K562 (cell line): ENCODE measurements around the gene TTC28. TPM values are rescaled to one million over a fixed set of nuclear protein-coding genes. Genes with fewer than 3 reads are reported as not detected.

Experiments
- ATAC-seq: fragments of 200-7000 bp; cut with Tn5 transposase; 3 replicates; pipeline ENCODE4 v1.9.1; 2020; ENCODE audit warnings: moderate library complexity
- BruUV-seq: library from RNA; stranded (reverse); fragments of 400-500 nt; replicated peaks from 2 replicates; lab custom pipeline; 2021; lab: Mats Ljungman, UMichigan
- CTCF ChIA-PET: fragments of 300-600 bp; formaldehyde crosslinking; extraction: SDS; loops from one replicate; lab custom pipeline; 2021; ENCODE audit warnings: low intra/inter-chr PET ratio; lab: Yijun Ruan, JAX
- POLR2A ChIA-PET: fragments of 300-600, 350-650 bp; sonication (Branson Sonifier 250); formaldehyde crosslinking; extraction: SDS; loops from one replicate; lab custom pipeline; 2021; ENCODE audit warnings: antibody characterized with exemption, inconsistent platforms; lab: Yijun Ruan, JAX
- DNase-seq, 4 experiments: peaks; one replicate each; pipeline versions ENCODE4 v3.0.0 to v3.0.0-alpha.2; 2011 to 2018; ENCODE audit warnings: low spot score in 3 of 4, mixed read lengths in 3 of 4; ENCODE audit errors: extremely low read depth in 1 of 4
- FAIRE-seq: peaks from 2 replicates; lab custom pipeline; 2011; peaks lifted over from hg19 to GRCh38; lab: Jason Lieb, UNC
- H2AFZ ChIP-seq: 2 replicates; pipeline ENCODE4 v1.6.0; 2011; ENCODE audit warnings: low read depth, low read length, control low read depth, inconsistent platforms
- H3K27ac ChIP-seq: fragments of 200-600 bp; 3 replicates; pipeline ENCODE4 v1.8.0; 2011; ENCODE audit warnings: low read depth, mild to moderate bottlenecking, control low read depth, inconsistent platforms, low read length, moderate library complexity, mixed read lengths; ENCODE audit errors: extremely low read depth
- H3K27me3 ChIP-seq, 2 experiments: fragments of 300-600 bp in 1 of 2; 2 replicates in 1 of 2; 3 replicates in 1 of 2; pipeline versions ENCODE4 v1.6.0 to v1.8.0; 2011; ENCODE audit warnings: inconsistent platforms in 2 of 2, low read length in 2 of 2, mild to moderate bottlenecking in 1 of 2, mixed read lengths in 1 of 2, moderate library complexity in 1 of 2; ENCODE audit not compliant: control insufficient read depth in 2 of 2, insufficient read depth in 2 of 2
- H3K36me3 ChIP-seq: fragments of 300-600 bp; 3 replicates; pipeline ENCODE4 v1.8.0; 2011; ENCODE audit warnings: mild to moderate bottlenecking, low read length, inconsistent platforms; ENCODE audit not compliant: control insufficient read depth, insufficient read depth
- H3K4me1 ChIP-seq, 2 experiments: fragments of 200-600 bp in 1 of 2; replicated peaks in 1 of 2; 2 replicates in 1 of 2; 3 replicates in 1 of 2; pipeline versions ENCODE4 v1.5.1 to v1.8.0; 2011; ENCODE audit warnings: inconsistent platforms in 2 of 2, low read length in 2 of 2, mild to moderate bottlenecking in 1 of 2, mixed read lengths in 1 of 2, moderate library complexity in 1 of 2; ENCODE audit not compliant: control insufficient read depth in 2 of 2, insufficient read depth in 2 of 2
- H3K4me2 ChIP-seq: 2 replicates; pipeline ENCODE4 v1.6.1; 2011; ENCODE audit warnings: low read length, control low read depth, inconsistent platforms, mixed read lengths; ENCODE audit not compliant: insufficient read depth
- H3K4me3 ChIP-seq: fragments of 200-600 bp; sonication (generic), shearing (Covaris generic); 2 replicates; pipeline ENCODE4 v1.5.1; 2016; ENCODE audit warnings: control low read depth, inconsistent platforms
- H3K79me2 ChIP-seq: fragments of 200-600 bp; 3 replicates; pipeline ENCODE4 v1.8.0; 2011; ENCODE audit warnings: low read length, inconsistent platforms; ENCODE audit not compliant: control insufficient read depth, insufficient read depth
- H3K9ac ChIP-seq, 2 experiments: 2 replicates each; pipeline versions ENCODE4 v1.6.0 to v1.6.1; 2011; ENCODE audit warnings: low read depth in 2 of 2, low read length in 2 of 2, control low read depth in 1 of 2, inconsistent platforms in 1 of 2, mild to moderate bottlenecking in 1 of 2, mixed read lengths in 1 of 2; ENCODE audit not compliant: insufficient read depth in 1 of 2
- H3K9me1 ChIP-seq: one replicate; pipeline ENCODE4 v1.6.0; 2011; ENCODE audit warnings: inconsistent platforms, mild to moderate bottlenecking, low read length, moderate library complexity; ENCODE audit not compliant: control insufficient read depth, insufficient read depth
- H3K9me3 ChIP-seq: replicated peaks from 2 replicates; pipeline ENCODE4 v1.5.1; 2011; ENCODE audit warnings: low read depth, low read length, inconsistent platforms; ENCODE audit not compliant: control insufficient read depth, insufficient read depth
- H4K20me1 ChIP-seq: replicated peaks from 2 replicates; pipeline ENCODE4 v1.6.1; 2011; ENCODE audit warnings: low read length, inconsistent platforms, mixed read lengths; ENCODE audit not compliant: control insufficient read depth, insufficient read depth
- ARHGAP35 ChIP-seq: fragments of 450-650 bp; IDR thresholded peaks from 2 replicates; pipeline ENCODE4 v1.6.1; 2018; ENCODE audit not compliant: partially characterized antibody
- BRD9 ChIP-seq: fragments of 450-650 bp; IDR thresholded peaks from 2 replicates; pipeline ENCODE4 v1.6.1; 2018; ENCODE audit warnings: low read depth; ENCODE audit not compliant: partially characterized antibody
- POLR2AphosphoS5 ChIP-seq: IDR thresholded peaks from 2 replicates; pipeline ENCODE4 v1.6.1; 2011; ENCODE audit warnings: mild to moderate bottlenecking, low read depth, low read length, moderate library complexity; ENCODE audit not compliant: control insufficient read depth, insufficient read depth
- PYGO2 ChIP-seq: fragments of 450-650 bp; IDR thresholded peaks from 2 replicates; pipeline ENCODE4 v1.6.1; 2016; ENCODE audit warnings: mild to moderate bottlenecking, missing genetic modification characterization, moderate library complexity, missing compliant biosample characterization
- SIN3A ChIP-seq, 2 experiments: fragments of 150-350 bp in 1 of 2; IDR thresholded peaks; 2 replicates each; pipeline ENCODE4 v1.6.1; 2011 to 2016; ENCODE audit warnings: borderline replicate concordance in 2 of 2, low read depth in 2 of 2, low read length in 2 of 2, mild to moderate bottlenecking in 2 of 2, moderate library complexity in 2 of 2; ENCODE audit not compliant: control insufficient read depth in 1 of 2
- ZBTB1 ChIP-seq: sonication (generic); formaldehyde crosslinking; IDR thresholded peaks from 2 replicates; pipeline ENCODE4 v1.8.1; 2023; ENCODE audit warnings: missing genetic modification reagents, low read depth, mild to moderate bottlenecking, borderline replicate concordance
- ZNF23 ChIP-seq: fragments of 250-450 bp; sonication (Bioruptor Pico); IDR thresholded peaks from 2 replicates; pipeline ENCODE4 v1.4.0; 2020; ENCODE audit warnings: mild to moderate bottlenecking
- ZNF696 ChIP-seq: fragments of 250-450 bp; sonication (Bioruptor Pico); conservative IDR thresholded peaks from 2 replicates; pipeline ENCODE4 v1.4.0; 2020; ENCODE audit warnings: mild to moderate bottlenecking, moderate library complexity
- WGBS: fragments of 100-300 bp; shearing (Covaris generic); methylation state at CpG from one replicate; pipeline ENCODE4 v1.1.6; 2016; ENCODE audit warnings: low coverage, mixed read lengths; ENCODE audit not compliant: insufficient coverage; ENCODE audit errors: missing lambda C conversion rate; 5-methylcytosine and 5-hydroxymethylcytosine counted together
- in situ Hi-C: fragments of 300-500 bp; cut with MboI; formaldehyde crosslinking; loops from 4 replicates; pipeline ENCODE4 v1.15.0; 2018; ENCODE audit warnings: inconsistent platforms, mixed read lengths
- intact Hi-C: fragments of 100-400 bp; cut with micrococcal nuclease; formaldehyde crosslinking; loops from 2 replicates; pipeline ENCODE4 v1.14.2; 2022
- polyA plus RNA-seq, 8 experiments: library from polyadenylated mRNA; depleted of rRNA in 4 of 8; stranded (reverse) in 5 of 8; unstranded in 3 of 8; fragments of >200 nt; fragmentation: Nextera tagmentation in 2 of 8; fragmentation: Illumina TruSeq in 1 of 8; extraction: Ambion mirVana in 2 of 8; extraction: Trizol in 1 of 8; gene quantifications; 2 replicates each; pipeline versions ENCODE4 v1.2.1 to v1.2.3, GENCODE V29; 2011 to 2014; ENCODE audit warnings: inconsistent platforms in 1 of 8, missing spikeins in 1 of 8
- total RNA-seq, 7 experiments: library from RNA; depleted of rRNA in 6 of 7; stranded (reverse); fragments of >200 nt in 6 of 7; fragmentation: Illumina TruSeq in 2 of 7; extraction: Trizol in 2 of 7; gene quantifications; 2 replicates each; pipeline versions ENCODE4 v1.2.1 to v1.2.3, GENCODE V29; 2011 to 2021; ENCODE audit warnings: low replicate concordance in 1 of 7

The TTC28 gene
- total and polyA plus RNA-seq, 9 of the 15 experiments (the other 6 are each of a cell fraction or from before 2014, with no cell fraction given), result 0.22 to 10.7 (median 3.1) TPM

DNA sequence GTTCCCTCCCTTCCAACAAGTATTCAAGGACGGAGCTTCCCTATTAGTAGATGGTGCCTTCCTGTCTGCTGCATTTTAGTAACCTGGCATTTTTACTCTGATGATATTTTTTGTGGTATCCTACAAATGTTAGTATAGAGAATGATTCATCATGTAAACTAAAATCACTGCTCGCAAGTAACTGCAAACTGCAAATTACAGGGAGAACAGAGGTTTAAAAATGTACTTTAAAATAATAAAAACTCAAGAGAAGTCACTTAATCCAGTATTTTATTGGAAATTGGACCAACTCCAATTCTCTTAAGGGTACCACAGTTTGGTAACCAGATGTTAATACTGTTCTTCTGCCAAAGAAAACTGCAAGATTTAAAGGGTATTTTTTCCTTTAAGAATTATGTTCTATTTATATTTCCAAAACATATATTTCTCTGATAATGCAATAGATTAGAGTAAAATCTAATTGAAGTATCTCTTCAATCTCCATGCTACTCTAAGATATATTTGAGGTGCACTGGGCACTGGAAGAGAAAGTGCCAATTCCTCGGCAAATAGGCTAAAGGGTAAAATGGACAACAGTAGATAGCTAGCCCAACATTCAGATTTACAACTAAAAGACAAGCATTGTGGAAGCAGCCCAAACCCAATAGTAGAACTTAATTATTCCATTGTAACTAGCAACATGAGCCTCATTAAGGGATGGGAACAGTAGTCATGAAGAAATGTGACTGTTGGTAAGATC is 298.0 kb downstream of the TTC28 start:
- Histone ChIP-seq H3K27ac (no peak overlapping the region), H3K4me1 (peaks cover 0 to 7% of the 10 kb centered on the region in 2 experiments; a peak in 1 of 5 replicates), H3K79me2 (no peaks in the 10 kb centered on the region), H3K9ac (no peak overlapping the region)
- POLR2A ChIA-PET, result no interaction called here
- no TSS peak for BruUV-seq
- TF ChIP-seq ZBTB1 (CRISPR knock-in tag) (no peak), BRD9 (no peak), PYGO2 (tag) (no peak), ARHGAP35 (no peak), ZNF696 (CRISPR knock-in tag) (no peak), ZNF23 (CRISPR knock-in tag) (no peak), SIN3A (IDR thresholded peaks at IDR 0.05; ENCODE audit: borderline replicate concordance in 2 of 2, control insufficient read depth in 1 of 2, low read depth in 2 of 2, low read length in 2 of 2) (no peak), POLR2AphosphoS5 (no peak)
- TF ChIP-seq, all 486 proteins: peak for 0
- WGBS, result 70% methylated on average over 3 of the region's 3 CpGs
- in situ Hi-C loops, result no loop called here
- no peak for FAIRE-seq
- Histone ChIP-seq H3K9me1 (no peaks in the 10 kb centered on the region), H4K20me1 (no peaks in the 10 kb centered on the region), H3K4me2 (no peak overlapping the region), H3K4me3 (no peak overlapping the region), H3K9me3 (no peaks in the 10 kb centered on the region), H2AFZ (no peak overlapping the region), H3K27me3 (no peaks in the 10 kb centered on the region), H3K36me3 (no peaks in the 10 kb centered on the region)
- CTCF ChIA-PET, result no interaction called here
- DNase-seq, result no peak
- intact Hi-C loops, result no loop called here
- ATAC-seq, result no peak
